Right renal pelvis (tissue), 4 donors: ENCODE measurements around the gene BRAT1. TPM values are rescaled to one million over a fixed set of nuclear protein-coding genes. Genes with fewer than 3 reads are reported as not detected.

Source experiments
- polyA plus RNA-seq, 4 donors: library from polyadenylated mRNA; unstranded; fragments of 120-200 nt; gene quantifications; one replicate each; pipeline ENCODE4 v1.2.1, GENCODE V29; 2013; ENCODE audit not compliant: insufficient read length in 4 of 4

BRAT1 gene
- polyA plus RNA-seq, 4 donors = 27.4 to 40.6 (median 27.6) TPM

Other genes with a start within 250 kb of the BRAT1 start
- gene SNX8, start 241.1 kb downstream of the BRAT1 start, polyA plus RNA-seq = 10 to 100 TPM; 40.5 to 45.7 (median 42.6) TPM
- gene EIF3B, start 200.7 kb downstream of the BRAT1 start, polyA plus RNA-seq = 100 to 1,000 TPM; 142 to 160 (median 147) TPM
- 10 to 100 TPM in 2 of 4 donors, 1 to 10 TPM in 2; 9.0 to 16.4 (median 10.3) TPM for gene CHST12, start 151.9 kb downstream of the BRAT1 start, polyA plus RNA-seq
- gene GRIFIN, start 79.1 kb downstream of the BRAT1 start, polyA plus RNA-seq = under 1 TPM in 1 of 4 donors, not detected in 3; 0.30 TPM
- gene LFNG, start 35.8 kb downstream of the BRAT1 start, polyA plus RNA-seq = 10 to 100 TPM; 28.9 to 41.5 (median 33.1) TPM
- 10 to 100 TPM; 19.0 to 23.4 (median 22.4) TPM for gene IQCE, start 3.5 kb upstream of the BRAT1 start, polyA plus RNA-seq
- gene TTYH3, start 76.5 kb upstream of the BRAT1 start, polyA plus RNA-seq = 100 to 1,000 TPM in 1 of 4 donors, 10 to 100 TPM in 3; 91.4 to 137 (median 93.9) TPM
- under 1 TPM in 3 of 4 donors, not detected in 1; 0.08 to 0.12 (median 0.10) TPM for gene AMZ1, start 132.7 kb upstream of the BRAT1 start, polyA plus RNA-seq